WTC11 (cell line): ENCODE data around the gene ALS2. TPM values are rescaled to one million over a fixed set of nuclear protein-coding genes. Genes with fewer than 3 reads are reported as not detected.

Experiments
- ATAC-seq: fragments of 200-7000 bp; cut with Tn5 transposase; 2 replicates; pipeline ENCODE4 v1.10.0; 2021; ENCODE audit warnings: mild to moderate bottlenecking, moderate library complexity
- CTCF ChIA-PET: fragments of 300-600 bp; sonication (Branson Sonifier 250); formaldehyde crosslinking; loops from one replicate; lab custom pipeline; 2021; ENCODE audit warnings: antibody characterized with exemption; lab: Charles Lee
- POLR2A ChIA-PET: fragments of 350-600 bp; sonication (Branson Sonifier 250); formaldehyde crosslinking; loops from one replicate; lab custom pipeline; 2021; ENCODE audit warnings: antibody characterized with exemption; lab: Charles Lee
- DNase-seq: peaks from one replicate; pipeline ENCODE4 v3.0.0; 2021; ENCODE audit warnings: low spot score
- H3K27ac Mint-ChIP-seq: 2 replicates; pipeline ENCODE4 v1.8.0; 2021; ENCODE audit warnings: mixed read lengths
- H3K27me3 Mint-ChIP-seq: 2 replicates; pipeline ENCODE4 v1.8.0; 2021; ENCODE audit warnings: low read depth, mild to moderate bottlenecking, moderate library complexity, mixed read lengths
- H3K36me3 Mint-ChIP-seq: 2 replicates; pipeline ENCODE4 v1.8.0; 2021; ENCODE audit warnings: mixed read lengths
- H3K4me1 Mint-ChIP-seq: 2 replicates; pipeline ENCODE4 v1.8.0; 2022; ENCODE audit warnings: mixed read lengths
- H3K4me3 Mint-ChIP-seq: 2 replicates; pipeline ENCODE4 v1.8.0; 2021; ENCODE audit warnings: mild to moderate bottlenecking, moderate library complexity, mixed read lengths
- H3K9me3 Mint-ChIP-seq: 2 replicates; pipeline ENCODE4 v1.8.0; 2021; ENCODE audit warnings: mixed read lengths
- ATF1 ChIP-seq: sonication (generic); formaldehyde crosslinking; IDR thresholded peaks from 2 replicates; pipeline ENCODE4 v1.8.1; 2023; ENCODE audit warnings: mild to moderate bottlenecking, moderate library complexity, missing genetic modification reagents
- FOXJ3 ChIP-seq: sonication (generic); formaldehyde crosslinking; IDR thresholded peaks from 2 replicates; pipeline ENCODE4 v1.9.0; 2021; ENCODE audit warnings: missing genetic modification reagents, mild to moderate bottlenecking, borderline replicate concordance
- GABPB1 ChIP-seq: sonication (generic); formaldehyde crosslinking; IDR thresholded peaks from 2 replicates; pipeline ENCODE4 v1.8.1; 2023; ENCODE audit warnings: mild to moderate bottlenecking, missing genetic modification reagents
- HMGA2 ChIP-seq: fragments of 250-450 bp; sonication (Bioruptor Pico); IDR thresholded peaks from 2 replicates; pipeline ENCODE4 v1.4.0; 2021; ENCODE audit warnings: mild to moderate bottlenecking, moderate library complexity
- JAZF1 ChIP-seq: fragments of 250-450 bp; sonication (Bioruptor Pico); IDR thresholded peaks from 2 replicates; pipeline ENCODE4 v1.9.0; 2021; ENCODE audit warnings: moderate library complexity, mild to moderate bottlenecking, inconsistent platforms
- NR3C1 ChIP-seq: sonication (generic); formaldehyde crosslinking; conservative IDR thresholded peaks from 2 replicates; pipeline ENCODE4 v1.8.1; 2023; ENCODE audit warnings: low read depth, mild to moderate bottlenecking, missing genetic modification reagents
- SMAD4 ChIP-seq: sonication (generic); formaldehyde crosslinking; IDR thresholded peaks from 2 replicates; pipeline ENCODE4 v1.8.0; 2022; ENCODE audit warnings: mild to moderate bottlenecking, missing genetic modification reagents
- ZNF671 ChIP-seq: fragments of 250-450 bp; sonication (Bioruptor Pico); IDR thresholded peaks from 2 replicates; pipeline ENCODE4 v1.8.0; 2021; ENCODE audit warnings: mild to moderate bottlenecking
- total RNA-seq: library from RNA; stranded (reverse); gene quantifications from 3 replicates; pipeline ENCODE4 v1.2.3, GENCODE V29; 2021
- TF ChIP-seq, protein P1 (sequence below): sonication (generic); formaldehyde crosslinking; IDR thresholded peaks from 2 replicates; pipeline ENCODE4 v1.8.1; 2022; ENCODE audit warnings: low read depth, mild to moderate bottlenecking, moderate library complexity, missing genetic modification reagents, borderline replicate concordance
- TF ChIP-seq, protein P2 (sequence below): fragments of 250-450 bp; sonication (Bioruptor Pico); IDR thresholded peaks from 2 replicates; pipeline ENCODE4 v1.8.0; 2021; ENCODE audit warnings: mild to moderate bottlenecking
- TF ChIP-seq, protein P3 (sequence below): sonication (generic); formaldehyde crosslinking; IDR thresholded peaks from 2 replicates; pipeline ENCODE4 v1.8.1; 2023; ENCODE audit warnings: mild to moderate bottlenecking, missing genetic modification reagents, moderate library complexity
- TF ChIP-seq, protein P4 (sequence below): sonication (generic); formaldehyde crosslinking; IDR thresholded peaks from 2 replicates; pipeline ENCODE4 v1.8.0; 2022; ENCODE audit warnings: missing genetic modification reagents
- TF ChIP-seq, protein P5 (sequence below): sonication (generic); formaldehyde crosslinking; IDR thresholded peaks from 2 replicates; pipeline ENCODE4 v1.8.0; 2023; ENCODE audit warnings: missing genetic modification reagents
- TF ChIP-seq, protein P6 (sequence below): fragments of 250-450 bp; sonication (Bioruptor Pico); IDR thresholded peaks from 2 replicates; pipeline ENCODE4 v1.9.0; 2021; ENCODE audit warnings: mild to moderate bottlenecking

ALS2 gene
- total RNA-seq, 1 experiment from 2014 or later = 30.5 TPM

DNA sequence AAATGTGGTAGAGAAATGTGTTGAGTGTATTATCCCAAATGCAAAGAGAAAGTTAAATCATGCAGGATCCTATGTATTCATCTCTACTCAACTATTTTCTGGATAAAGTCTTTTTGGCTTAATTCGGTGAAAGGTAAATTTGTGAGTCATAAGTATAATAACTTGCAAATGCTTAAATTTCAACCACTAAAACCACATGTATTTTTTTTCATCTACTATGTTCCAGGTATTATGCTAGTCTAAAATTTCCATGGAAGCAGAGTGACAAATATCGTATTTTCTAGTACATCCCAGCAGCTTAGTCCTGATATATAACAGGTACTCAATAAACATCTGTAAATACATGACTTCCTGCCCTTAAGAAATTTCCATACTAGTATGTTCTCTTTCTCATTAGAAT, 6.2 kb downstream of the ALS2 start:
- DNase-seq (no peak), ATAC-seq (no peak)
- no peaks in the 10 kb centered on the region for H3K36me3 Mint-ChIP-seq
- CTCF ChIA-PET = no interaction called here
- no peaks in the 10 kb centered on the region for H3K9me3 Mint-ChIP-seq
- peaks cover 59% of the 10 kb centered on the region for H3K4me1 Mint-ChIP-seq
- no peaks in the 10 kb centered on the region for H3K27me3 Mint-ChIP-seq
- no peak overlapping the region for H3K27ac Mint-ChIP-seq
- TF ChIP-seq ZNF671 (CRISPR knock-in tag) (no peak), SMAD4 (CRISPR knock-in tag) (no peak)
- TF ChIP-seq, protein P1, sequence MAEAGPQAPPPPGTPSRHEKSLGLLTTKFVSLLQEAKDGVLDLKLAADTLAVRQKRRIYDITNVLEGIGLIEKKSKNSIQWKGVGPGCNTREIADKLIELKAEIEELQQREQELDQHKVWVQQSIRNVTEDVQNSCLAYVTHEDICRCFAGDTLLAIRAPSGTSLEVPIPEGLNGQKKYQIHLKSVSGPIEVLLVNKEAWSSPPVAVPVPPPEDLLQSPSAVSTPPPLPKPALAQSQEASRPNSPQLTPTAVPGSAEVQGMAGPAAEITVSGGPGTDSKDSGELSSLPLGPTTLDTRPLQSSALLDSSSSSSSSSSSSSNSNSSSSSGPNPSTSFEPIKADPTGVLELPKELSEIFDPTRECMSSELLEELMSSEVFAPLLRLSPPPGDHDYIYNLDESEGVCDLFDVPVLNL (CRISPR knock-in tag) = no peak
- POLR2A ChIA-PET = interaction anchor here (0.7 kb wide), 1 partner anchor 285 kb away, joined by 3 read pairs; no protein-coding TSS in a partner anchor
- H3K4me3 Mint-ChIP-seq = no peak overlapping the region

DNA sequence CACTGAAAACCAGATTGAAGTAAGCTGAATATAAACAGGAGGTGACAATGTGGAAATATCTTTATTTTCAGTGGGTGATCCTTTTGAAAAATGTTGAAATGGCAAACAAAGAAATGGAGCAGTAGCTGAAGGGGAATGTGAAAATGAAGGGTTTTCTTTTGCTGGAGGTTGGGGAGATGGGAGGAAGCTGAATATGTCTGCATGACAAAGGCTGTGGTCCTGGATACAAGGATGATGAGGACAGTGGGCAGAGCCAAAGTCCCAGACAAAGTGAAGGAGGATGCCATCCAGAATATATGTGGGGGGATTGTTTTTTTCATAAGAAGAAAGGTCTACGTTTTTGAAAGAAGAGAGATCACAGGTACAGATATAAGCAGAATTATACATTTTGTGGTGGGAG, 6.7 kb downstream of the ALS2 start:
- DNase-seq (no peak), ATAC-seq (peak; percentile 57)
- Mint-ChIP-seq H3K36me3 (no peaks in the 10 kb centered on the region), H3K27me3 (no peaks in the 10 kb centered on the region), H3K9me3 (no peaks in the 10 kb centered on the region), H3K27ac (peak overlapping the region; percentile 18; the same call in 1 of the 2 replicates), H3K4me1 (peaks cover 53% of the 10 kb centered on the region)
- CTCF ChIA-PET = no interaction called here
- POLR2A ChIA-PET = interaction anchor here (0.7 kb wide), 1 partner anchor 286 kb away, joined by 3 read pairs; no protein-coding TSS in a partner anchor
- TF ChIP-seq, protein P2, sequence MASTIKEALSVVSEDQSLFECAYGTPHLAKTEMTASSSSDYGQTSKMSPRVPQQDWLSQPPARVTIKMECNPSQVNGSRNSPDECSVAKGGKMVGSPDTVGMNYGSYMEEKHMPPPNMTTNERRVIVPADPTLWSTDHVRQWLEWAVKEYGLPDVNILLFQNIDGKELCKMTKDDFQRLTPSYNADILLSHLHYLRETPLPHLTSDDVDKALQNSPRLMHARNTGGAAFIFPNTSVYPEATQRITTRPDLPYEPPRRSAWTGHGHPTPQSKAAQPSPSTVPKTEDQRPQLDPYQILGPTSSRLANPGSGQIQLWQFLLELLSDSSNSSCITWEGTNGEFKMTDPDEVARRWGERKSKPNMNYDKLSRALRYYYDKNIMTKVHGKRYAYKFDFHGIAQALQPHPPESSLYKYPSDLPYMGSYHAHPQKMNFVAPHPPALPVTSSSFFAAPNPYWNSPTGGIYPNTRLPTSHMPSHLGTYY (CRISPR knock-in tag) = no peak
- TF ChIP-seq, all 79 proteins: peak for 0
- no peak overlapping the region; the same call in 1 of the 2 replicates for H3K4me3 Mint-ChIP-seq

DNA sequence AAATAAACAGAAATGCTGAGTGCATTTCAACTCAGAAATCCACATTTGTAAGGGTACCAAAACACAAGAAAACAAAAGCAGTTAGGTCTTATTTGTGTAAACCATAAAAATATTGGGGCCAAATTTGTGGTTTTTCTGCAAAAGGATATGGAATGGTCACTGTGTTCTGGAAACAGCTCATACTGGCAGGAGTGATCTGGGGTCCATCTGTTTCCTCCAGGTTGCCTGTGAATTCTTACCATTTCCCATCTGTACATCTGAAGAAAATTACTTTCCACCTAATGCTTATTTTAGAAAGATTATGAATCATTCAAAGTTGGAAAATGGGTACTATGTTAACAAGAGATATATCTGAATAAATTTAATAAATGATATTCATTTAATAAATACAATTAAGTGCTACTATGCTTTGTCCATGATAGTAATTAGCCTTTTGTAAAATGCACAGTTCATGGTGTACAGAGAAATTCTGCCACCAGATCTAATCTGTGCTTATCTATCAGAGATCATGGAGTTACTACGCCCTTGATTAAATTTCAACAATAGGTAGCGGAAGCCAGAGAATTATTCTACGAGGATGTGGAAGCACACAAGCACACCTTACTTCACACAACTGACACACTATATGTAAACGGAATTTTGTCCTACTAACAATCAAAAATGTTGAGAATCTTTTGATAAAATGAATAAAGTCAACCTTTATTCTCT, 10.9 kb downstream of the ALS2 start:
- no peak overlapping the region for H3K4me3 Mint-ChIP-seq

More for the DNA sequence above, 10.9 kb downstream of the ALS2 start:
- ATAC-seq (no peak), DNase-seq (no peak)
- Mint-ChIP-seq H3K27ac (no peak overlapping the region), H3K9me3 (peaks cover 3% of the 10 kb centered on the region), H3K4me1 (peaks cover 31% of the 10 kb centered on the region), H3K27me3 (no peaks in the 10 kb centered on the region), H3K36me3 (peaks cover 11% of the 10 kb centered on the region)
- ChIA-PET POLR2A (no interaction called here), CTCF (no interaction called here)
- TF ChIP-seq GABPB1 (CRISPR knock-in tag) (no peak), JAZF1 (CRISPR knock-in tag) (no peak), NR3C1 (CRISPR knock-in tag) (no peak), FOXJ3 (CRISPR knock-in tag) (no peak), SMAD4 (CRISPR knock-in tag) (no peak), HMGA2 (CRISPR knock-in tag) (no peak), ATF1 (no peak)
- TF ChIP-seq, protein P3, sequence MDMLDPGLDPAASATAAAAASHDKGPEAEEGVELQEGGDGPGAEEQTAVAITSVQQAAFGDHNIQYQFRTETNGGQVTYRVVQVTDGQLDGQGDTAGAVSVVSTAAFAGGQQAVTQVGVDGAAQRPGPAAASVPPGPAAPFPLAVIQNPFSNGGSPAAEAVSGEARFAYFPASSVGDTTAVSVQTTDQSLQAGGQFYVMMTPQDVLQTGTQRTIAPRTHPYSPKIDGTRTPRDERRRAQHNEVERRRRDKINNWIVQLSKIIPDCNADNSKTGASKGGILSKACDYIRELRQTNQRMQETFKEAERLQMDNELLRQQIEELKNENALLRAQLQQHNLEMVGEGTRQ (CRISPR knock-in tag) = no peak
- TF ChIP-seq, protein P4, sequence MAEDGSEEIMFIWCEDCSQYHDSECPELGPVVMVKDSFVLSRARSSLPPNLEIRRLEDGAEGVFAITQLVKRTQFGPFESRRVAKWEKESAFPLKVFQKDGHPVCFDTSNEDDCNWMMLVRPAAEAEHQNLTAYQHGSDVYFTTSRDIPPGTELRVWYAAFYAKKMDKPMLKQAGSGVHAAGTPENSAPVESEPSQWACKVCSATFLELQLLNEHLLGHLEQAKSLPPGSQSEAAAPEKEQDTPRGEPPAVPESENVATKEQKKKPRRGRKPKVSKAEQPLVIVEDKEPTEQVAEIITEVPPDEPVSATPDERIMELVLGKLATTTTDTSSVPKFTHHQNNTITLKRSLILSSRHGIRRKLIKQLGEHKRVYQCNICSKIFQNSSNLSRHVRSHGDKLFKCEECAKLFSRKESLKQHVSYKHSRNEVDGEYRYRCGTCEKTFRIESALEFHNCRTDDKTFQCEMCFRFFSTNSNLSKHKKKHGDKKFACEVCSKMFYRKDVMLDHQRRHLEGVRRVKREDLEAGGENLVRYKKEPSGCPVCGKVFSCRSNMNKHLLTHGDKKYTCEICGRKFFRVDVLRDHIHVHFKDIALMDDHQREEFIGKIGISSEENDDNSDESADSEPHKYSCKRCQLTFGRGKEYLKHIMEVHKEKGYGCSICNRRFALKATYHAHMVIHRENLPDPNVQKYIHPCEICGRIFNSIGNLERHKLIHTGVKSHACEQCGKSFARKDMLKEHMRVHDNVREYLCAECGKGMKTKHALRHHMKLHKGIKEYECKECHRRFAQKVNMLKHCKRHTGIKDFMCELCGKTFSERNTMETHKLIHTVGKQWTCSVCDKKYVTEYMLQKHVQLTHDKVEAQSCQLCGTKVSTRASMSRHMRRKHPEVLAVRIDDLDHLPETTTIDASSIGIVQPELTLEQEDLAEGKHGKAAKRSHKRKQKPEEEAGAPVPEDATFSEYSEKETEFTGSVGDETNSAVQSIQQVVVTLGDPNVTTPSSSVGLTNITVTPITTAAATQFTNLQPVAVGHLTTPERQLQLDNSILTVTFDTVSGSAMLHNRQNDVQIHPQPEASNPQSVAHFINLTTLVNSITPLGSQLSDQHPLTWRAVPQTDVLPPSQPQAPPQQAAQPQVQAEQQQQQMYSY (CRISPR knock-in tag) = no peak
- TF ChIP-seq, protein P2 (CRISPR knock-in tag) = no peak
- TF ChIP-seq, protein P5, sequence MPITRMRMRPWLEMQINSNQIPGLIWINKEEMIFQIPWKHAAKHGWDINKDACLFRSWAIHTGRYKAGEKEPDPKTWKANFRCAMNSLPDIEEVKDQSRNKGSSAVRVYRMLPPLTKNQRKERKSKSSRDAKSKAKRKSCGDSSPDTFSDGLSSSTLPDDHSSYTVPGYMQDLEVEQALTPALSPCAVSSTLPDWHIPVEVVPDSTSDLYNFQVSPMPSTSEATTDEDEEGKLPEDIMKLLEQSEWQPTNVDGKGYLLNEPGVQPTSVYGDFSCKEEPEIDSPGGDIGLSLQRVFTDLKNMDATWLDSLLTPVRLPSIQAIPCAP (CRISPR knock-in tag) = no peak
- TF ChIP-seq, protein P6, sequence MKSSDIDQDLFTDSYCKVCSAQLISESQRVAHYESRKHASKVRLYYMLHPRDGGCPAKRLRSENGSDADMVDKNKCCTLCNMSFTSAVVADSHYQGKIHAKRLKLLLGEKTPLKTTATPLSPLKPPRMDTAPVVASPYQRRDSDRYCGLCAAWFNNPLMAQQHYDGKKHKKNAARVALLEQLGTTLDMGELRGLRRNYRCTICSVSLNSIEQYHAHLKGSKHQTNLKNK = no peak
